ENCODE results near the gene SARM1.

DNA sequence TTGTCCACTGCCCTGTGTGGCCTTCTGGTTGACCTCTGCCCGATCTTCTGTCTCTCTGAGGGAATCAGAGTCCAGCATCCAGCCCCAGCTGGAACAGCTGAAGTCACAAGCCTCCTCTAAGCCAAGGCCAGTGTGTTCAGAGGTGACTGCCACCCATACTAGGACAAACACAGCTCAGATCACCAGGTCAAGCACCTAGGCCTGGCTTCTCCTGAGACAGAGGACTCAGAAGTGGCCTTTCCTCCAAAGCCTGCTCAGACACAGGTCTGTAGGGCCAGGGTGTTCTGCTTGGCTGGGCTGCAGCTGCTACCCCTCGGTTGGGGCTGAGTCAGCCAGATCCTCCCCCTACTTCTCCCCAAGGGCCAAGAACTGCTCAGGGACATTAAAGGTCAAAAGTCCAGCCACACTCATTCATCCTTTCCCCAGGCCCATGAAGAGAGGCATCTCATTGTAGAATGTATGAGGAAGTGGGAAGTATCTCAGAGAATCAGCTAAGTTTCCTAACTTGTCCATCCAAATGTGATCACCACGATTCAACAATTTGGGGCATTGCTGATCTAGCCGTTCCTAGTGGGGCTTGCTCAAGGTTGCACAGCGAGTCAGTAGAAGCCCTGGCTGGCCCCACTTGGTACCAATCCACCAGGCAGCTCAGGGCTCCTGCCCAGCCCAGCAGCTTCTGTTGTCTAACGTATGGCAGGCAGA lies 26.9 kb downstream of the SARM1 start:
- TF ChIP-seq EP300 (IDR thresholded peaks at IDR 0.05; ENCODE audit: borderline replicate concordance in 1 of 2, low read depth in 1 of 2, low read length in 1 of 2) (no peak), EZH2phosphoT487 (IDR thresholded peaks at IDR 0.05; ENCODE audit: borderline replicate concordance, low read depth) (no peak), RFX5 (IDR thresholded peaks at IDR 0.05; ENCODE audit: low read length) (no peak), TAF1 (IDR thresholded peaks at IDR 0.05; ENCODE audit: borderline replicate concordance, low read depth, low read length) (no peak)
- TF ChIP-seq, protein P1, sequence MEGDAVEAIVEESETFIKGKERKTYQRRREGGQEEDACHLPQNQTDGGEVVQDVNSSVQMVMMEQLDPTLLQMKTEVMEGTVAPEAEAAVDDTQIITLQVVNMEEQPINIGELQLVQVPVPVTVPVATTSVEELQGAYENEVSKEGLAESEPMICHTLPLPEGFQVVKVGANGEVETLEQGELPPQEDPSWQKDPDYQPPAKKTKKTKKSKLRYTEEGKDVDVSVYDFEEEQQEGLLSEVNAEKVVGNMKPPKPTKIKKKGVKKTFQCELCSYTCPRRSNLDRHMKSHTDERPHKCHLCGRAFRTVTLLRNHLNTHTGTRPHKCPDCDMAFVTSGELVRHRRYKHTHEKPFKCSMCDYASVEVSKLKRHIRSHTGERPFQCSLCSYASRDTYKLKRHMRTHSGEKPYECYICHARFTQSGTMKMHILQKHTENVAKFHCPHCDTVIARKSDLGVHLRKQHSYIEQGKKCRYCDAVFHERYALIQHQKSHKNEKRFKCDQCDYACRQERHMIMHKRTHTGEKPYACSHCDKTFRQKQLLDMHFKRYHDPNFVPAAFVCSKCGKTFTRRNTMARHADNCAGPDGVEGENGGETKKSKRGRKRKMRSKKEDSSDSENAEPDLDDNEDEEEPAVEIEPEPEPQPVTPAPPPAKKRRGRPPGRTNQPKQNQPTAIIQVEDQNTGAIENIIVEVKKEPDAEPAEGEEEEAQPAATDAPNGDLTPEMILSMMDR (IDR thresholded peaks at IDR 0.05) = no peak
- TF ChIP-seq, protein P2, sequence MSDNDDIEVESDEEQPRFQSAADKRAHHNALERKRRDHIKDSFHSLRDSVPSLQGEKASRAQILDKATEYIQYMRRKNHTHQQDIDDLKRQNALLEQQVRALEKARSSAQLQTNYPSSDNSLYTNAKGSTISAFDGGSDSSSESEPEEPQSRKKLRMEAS (IDR thresholded peaks at IDR 0.05; ENCODE audit: low read depth) = no peak
- TF ChIP-seq, protein P3, sequence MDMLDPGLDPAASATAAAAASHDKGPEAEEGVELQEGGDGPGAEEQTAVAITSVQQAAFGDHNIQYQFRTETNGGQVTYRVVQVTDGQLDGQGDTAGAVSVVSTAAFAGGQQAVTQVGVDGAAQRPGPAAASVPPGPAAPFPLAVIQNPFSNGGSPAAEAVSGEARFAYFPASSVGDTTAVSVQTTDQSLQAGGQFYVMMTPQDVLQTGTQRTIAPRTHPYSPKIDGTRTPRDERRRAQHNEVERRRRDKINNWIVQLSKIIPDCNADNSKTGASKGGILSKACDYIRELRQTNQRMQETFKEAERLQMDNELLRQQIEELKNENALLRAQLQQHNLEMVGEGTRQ (IDR thresholded peaks at IDR 0.05; ENCODE audit: borderline replicate concordance, low read depth, low read length) = no peak
- TF ChIP-seq, protein P4, sequence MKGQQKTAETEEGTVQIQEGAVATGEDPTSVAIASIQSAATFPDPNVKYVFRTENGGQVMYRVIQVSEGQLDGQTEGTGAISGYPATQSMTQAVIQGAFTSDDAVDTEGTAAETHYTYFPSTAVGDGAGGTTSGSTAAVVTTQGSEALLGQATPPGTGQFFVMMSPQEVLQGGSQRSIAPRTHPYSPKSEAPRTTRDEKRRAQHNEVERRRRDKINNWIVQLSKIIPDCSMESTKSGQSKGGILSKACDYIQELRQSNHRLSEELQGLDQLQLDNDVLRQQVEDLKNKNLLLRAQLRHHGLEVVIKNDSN (IDR thresholded peaks at IDR 0.05; ENCODE audit: borderline replicate concordance, low read depth) = no peak
